ENCODE data around the gene EPHA6. TPM values are rescaled to one million over a fixed set of nuclear protein-coding genes. Genes with fewer than 3 reads are reported as not detected.

The EPHA6 gene
- total RNA-seq, 1 experiment from 2014 or later: 1.2 TPM

DNA sequence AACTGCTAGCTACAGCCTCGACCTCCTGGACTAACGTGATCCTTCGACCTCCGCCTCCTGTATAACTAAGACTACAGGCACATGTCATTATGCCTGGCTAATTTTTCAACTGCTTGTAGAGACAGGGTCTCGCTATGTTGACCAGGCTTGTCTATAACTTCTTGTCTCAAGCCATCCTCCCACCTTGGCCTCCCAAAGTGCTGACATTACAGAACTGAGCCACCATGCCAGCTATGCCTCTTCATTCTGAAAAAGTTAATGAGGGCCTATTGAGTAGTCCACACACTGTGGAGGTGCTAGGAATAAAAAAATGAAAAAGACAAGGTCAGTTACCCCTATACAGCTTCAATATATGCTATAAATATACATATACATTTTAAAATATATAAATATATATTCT, 18.3 kb upstream of the EPHA6 start:
- no peak for DNase-seq
- TF ChIP-seq CTCF (conservative IDR thresholded peaks at IDR 0.05): no peak
- TF ChIP-seq EZH2 (IDR thresholded peaks at IDR 0.05; ENCODE audit: low read depth): no peak
- Histone ChIP-seq H3K4me1 (replicated peaks; ENCODE audit: insufficient read depth) (no peaks in the 10 kb centered on the region), H3K4me2 (no peak overlapping the region), H3K4me3 (no peak overlapping the region), H3K27me3 (ENCODE audit: insufficient read depth, low read depth) (no peaks in the 10 kb centered on the region), H3F3A (ENCODE audit: insufficient read depth, low read depth) (no peaks in the 10 kb centered on the region), H3K36me3 (ENCODE audit: low read depth) (no peaks in the 10 kb centered on the region), H3K79me2 (ENCODE audit: low read depth) (no peaks in the 10 kb centered on the region), H2AFZ (no peak overlapping the region), H4K20me1 (ENCODE audit: insufficient read depth) (no peaks in the 10 kb centered on the region), H3K9me3 (ENCODE audit: insufficient read depth, low read depth) (no peaks in the 10 kb centered on the region), H3K9me2 (ENCODE audit: insufficient read depth) (no peaks in the 10 kb centered on the region), H3K27ac (no peak overlapping the region)
- POLR2A ChIA-PET (ENCODE audit: unreplicated experiment): no interaction called here
- BruUV-seq (replicated peaks): no TSS peak
- CTCF ChIA-PET: interaction anchor here (0.6 kb wide), 1 partner anchor 675 kb away, joined by 4 read pairs; no protein-coding TSS in a partner anchor
- intact Hi-C loops (cut with micrococcal nuclease; ENCODE audit: unreplicated experiment): no loop called here

GRCh38 chr3:96803870-96804269, 10.5 kb upstream of the EPHA6 start:
- ChIA-PET POLR2A (ENCODE audit: unreplicated experiment) (no interaction called here), CTCF (no interaction called here)
- DNase-seq: no peak
- no peak overlapping the region for H3K4me3 ChIP-seq
- BruUV-seq (replicated peaks): no TSS peak
- no peaks in the 10 kb centered on the region for H4K20me1 ChIP-seq (ENCODE audit: insufficient read depth)
- intact Hi-C loops (cut with micrococcal nuclease; ENCODE audit: unreplicated experiment): no loop called here
- no peak for TF ChIP-seq EZH2 (IDR thresholded peaks at IDR 0.05; ENCODE audit: low read depth)
- H3K4me1 ChIP-seq (replicated peaks; ENCODE audit: insufficient read depth): no peaks in the 10 kb centered on the region
- H3K79me2 ChIP-seq (ENCODE audit: low read depth): no peaks in the 10 kb centered on the region
- no peaks in the 10 kb centered on the region for H3F3A ChIP-seq (ENCODE audit: insufficient read depth, low read depth)
- H3K27me3 ChIP-seq (ENCODE audit: insufficient read depth, low read depth): no peaks in the 10 kb centered on the region
- no peak overlapping the region for H2AFZ ChIP-seq
- H3K27ac ChIP-seq: no peak overlapping the region
- no peaks in the 10 kb centered on the region for H3K36me3 ChIP-seq (ENCODE audit: low read depth)
- no peak overlapping the region for H3K4me2 ChIP-seq
- H3K9me2 ChIP-seq (ENCODE audit: insufficient read depth): no peaks in the 10 kb centered on the region
- no peaks in the 10 kb centered on the region for H3K9me3 ChIP-seq (ENCODE audit: insufficient read depth, low read depth)

DNA sequence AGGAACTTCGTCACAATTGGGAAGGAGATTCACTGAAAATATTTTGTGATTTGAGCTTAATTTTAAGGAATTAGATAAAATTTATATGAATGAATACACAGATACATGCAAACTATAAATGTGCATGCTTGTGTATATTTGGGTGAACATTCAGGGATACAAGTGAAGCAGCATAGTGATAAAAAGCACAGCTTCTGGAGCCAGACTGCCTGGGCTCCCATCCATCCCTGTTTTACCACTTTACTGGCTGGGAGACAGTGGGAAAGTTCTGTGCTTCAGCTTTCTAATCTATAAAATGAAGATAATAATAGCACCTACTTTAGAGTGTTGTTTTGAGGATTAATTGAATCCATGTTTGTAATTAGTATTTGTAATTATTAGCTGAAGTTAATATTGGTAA, 8.1 kb upstream of the EPHA6 start:
- BruUV-seq (replicated peaks): no TSS peak

More for the DNA sequence above, 8.1 kb upstream of the EPHA6 start:
- no peak overlapping the region for H3K4me3 ChIP-seq
- H2AFZ ChIP-seq: no peak overlapping the region
- H3K9me3 ChIP-seq (ENCODE audit: insufficient read depth, low read depth): no peaks in the 10 kb centered on the region
- no peak for DNase-seq
- H3K27ac ChIP-seq: no peak overlapping the region
- no peaks in the 10 kb centered on the region for H3F3A ChIP-seq (ENCODE audit: insufficient read depth, low read depth)
- CTCF ChIA-PET: no interaction called here
- H3K27me3 ChIP-seq (ENCODE audit: insufficient read depth, low read depth): no peaks in the 10 kb centered on the region
- no peaks in the 10 kb centered on the region for H3K79me2 ChIP-seq (ENCODE audit: low read depth)
- POLR2A ChIA-PET (ENCODE audit: unreplicated experiment): no interaction called here
- no peaks in the 10 kb centered on the region for H4K20me1 ChIP-seq (ENCODE audit: insufficient read depth)
- TF ChIP-seq EZH2 (IDR thresholded peaks at IDR 0.05; ENCODE audit: low read depth) (no peak), CTCF (conservative IDR thresholded peaks at IDR 0.05) (no peak)
- H3K36me3 ChIP-seq (ENCODE audit: low read depth): no peaks in the 10 kb centered on the region
- intact Hi-C loops (cut with micrococcal nuclease; ENCODE audit: unreplicated experiment): no loop called here
- H3K9me2 ChIP-seq (ENCODE audit: insufficient read depth): no peaks in the 10 kb centered on the region
- no peak overlapping the region for H3K4me2 ChIP-seq
- no peaks in the 10 kb centered on the region for H3K4me1 ChIP-seq (replicated peaks; ENCODE audit: insufficient read depth)
